GM12873 (cell line): ENCODE measurements around the gene SLCO4A1.

ENCODE experiments used
- CTCF ChIP-seq: IDR thresholded peaks from 2 replicates; pipeline ENCODE4 v1.5.1; 2012; ENCODE audit warnings: low read depth, mild to moderate bottlenecking, moderate library complexity, low read length, control low read depth; ENCODE audit not compliant: insufficient read depth; ENCODE audit errors: missing control alignments

The SLCO4A1 gene

GRCh38 chr20:62699741-62700140 lies 57.4 kb downstream of the SLCO4A1 start:
- TF ChIP-seq CTCF: no peak

GRCh38 chr20:62700261-62700930 lies 58.1 kb downstream of the SLCO4A1 start:
- no peak for TF ChIP-seq CTCF

GRCh38 chr20:62701161-62702012 lies 59.1 kb downstream of the SLCO4A1 start:
- no peak for TF ChIP-seq CTCF

- TF ChIP-seq CTCF: no peak
Observed at GRCh38 chr20:62702013-62702300, 59.7 kb downstream of the SLCO4A1 start.

GRCh38 chr20:62702895-62703852 lies 60.9 kb downstream of the SLCO4A1 start:
- no peak for TF ChIP-seq CTCF

GRCh38 chr20:62703853-62704228 lies 61.5 kb downstream of the SLCO4A1 start:
- TF ChIP-seq CTCF: no peak

GRCh38 chr20:62704341-62704948 lies 62.1 kb downstream of the SLCO4A1 start:
- no peak for TF ChIP-seq CTCF
